ENCODE data around the gene RSPO1.

RSPO1 gene

DNA sequence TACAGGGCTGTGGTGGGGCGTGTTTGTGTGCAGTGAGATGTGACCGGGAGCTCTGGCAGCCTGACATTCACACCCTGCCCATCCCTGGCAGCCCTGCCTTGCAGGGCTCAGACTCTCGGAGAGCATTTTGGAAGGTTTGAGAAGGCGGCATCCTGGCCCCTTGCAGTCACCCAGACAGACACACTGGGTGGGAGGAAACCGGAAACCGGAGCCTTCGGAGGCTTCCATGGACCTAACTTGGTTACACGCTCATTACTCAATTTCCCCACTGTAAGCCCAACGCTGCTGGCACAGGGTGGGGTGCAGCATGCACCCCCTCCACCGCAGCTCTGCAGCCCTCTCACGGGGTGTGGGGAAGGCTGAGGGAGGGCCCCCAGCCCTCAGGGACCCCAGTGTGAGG lies 22.2 kb upstream of the RSPO1 start:
- no peak for DNase-seq (ENCODE audit: low read depth)

DNA sequence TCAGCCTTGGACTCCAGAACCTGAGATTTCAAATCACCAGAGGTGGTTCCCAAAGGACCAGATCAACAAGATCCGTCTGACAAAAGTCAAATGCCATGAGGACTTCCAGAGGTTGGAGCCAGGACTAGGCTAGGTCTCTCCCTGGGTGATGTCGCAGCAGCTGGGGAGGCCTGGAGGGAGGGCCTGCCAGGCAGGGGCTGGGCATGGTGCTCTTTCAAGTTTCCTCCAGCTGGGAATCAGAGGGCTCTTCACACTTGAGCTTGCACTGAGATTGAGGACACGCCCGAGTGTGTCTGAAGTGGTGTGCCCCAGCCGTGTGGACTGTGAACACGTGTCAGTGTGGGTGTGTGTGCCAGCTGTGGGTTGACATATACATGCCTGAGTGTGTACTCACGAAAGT lies 21.3 kb upstream of the RSPO1 start:
- no peak for DNase-seq (ENCODE audit: low read depth)

DNA sequence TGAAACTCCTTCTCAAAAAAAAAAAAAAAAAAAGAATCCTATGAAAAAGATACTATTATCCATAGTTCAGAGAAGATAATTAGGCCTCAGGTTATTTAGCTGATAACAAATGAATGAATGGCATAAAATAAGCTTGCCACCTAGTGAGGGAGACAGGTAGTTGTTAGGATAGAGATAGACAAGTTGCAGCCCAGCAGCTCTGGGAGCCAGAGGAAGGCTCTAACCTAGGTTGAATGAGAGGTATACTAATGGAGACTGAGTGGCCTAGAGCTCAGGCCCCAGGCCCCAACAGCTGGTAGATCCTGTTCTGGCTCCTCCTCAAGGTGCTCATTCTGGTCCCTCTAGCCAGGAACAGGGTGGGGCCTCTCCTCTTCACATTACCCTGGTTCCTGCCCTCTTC lies 20.6 kb upstream of the RSPO1 start:
- DNase-seq (ENCODE audit: low read depth) = no peak

DNA sequence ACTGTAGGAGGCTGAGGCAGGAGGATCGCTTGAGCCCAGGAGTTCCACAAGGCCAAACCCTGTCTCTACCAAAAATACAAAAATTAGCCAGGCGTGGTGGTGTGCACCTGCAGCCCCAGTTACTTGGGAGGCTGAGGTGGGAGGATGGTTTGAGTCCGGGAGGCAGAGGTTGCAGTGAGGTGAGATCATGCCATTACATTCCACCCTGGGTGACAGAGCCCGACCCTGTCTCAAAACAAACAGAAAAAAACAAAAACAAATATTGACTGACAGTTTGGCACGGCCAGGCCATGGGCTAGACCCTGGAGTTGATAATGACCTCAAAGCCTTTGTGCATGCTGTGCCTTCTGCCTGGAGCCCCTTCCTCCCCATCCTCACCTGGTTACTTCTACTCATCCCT lies 19.2 kb upstream of the RSPO1 start:
- no peak for DNase-seq (ENCODE audit: low read depth)

DNA sequence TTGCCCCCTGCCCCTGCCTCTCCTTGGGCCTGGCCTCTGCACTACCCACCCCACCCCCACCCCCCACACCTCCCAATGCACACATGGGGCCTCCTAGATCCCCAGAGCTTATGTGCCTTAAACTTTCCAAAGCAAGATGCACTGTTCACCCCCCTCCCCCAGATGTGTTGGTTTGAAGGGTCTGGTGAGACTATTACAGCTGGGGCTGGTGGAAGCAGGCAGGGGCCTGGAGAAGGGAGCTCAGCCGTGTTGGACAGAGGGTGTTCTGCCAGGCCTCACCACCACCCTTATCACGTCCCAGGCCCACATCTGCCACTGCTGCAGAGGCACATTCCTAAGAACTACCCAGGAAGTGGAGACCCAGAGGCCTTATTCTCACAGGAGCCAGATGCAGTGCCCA lies 18.3 kb upstream of the RSPO1 start:
- DNase-seq (ENCODE audit: low read depth) = no peak

DNA sequence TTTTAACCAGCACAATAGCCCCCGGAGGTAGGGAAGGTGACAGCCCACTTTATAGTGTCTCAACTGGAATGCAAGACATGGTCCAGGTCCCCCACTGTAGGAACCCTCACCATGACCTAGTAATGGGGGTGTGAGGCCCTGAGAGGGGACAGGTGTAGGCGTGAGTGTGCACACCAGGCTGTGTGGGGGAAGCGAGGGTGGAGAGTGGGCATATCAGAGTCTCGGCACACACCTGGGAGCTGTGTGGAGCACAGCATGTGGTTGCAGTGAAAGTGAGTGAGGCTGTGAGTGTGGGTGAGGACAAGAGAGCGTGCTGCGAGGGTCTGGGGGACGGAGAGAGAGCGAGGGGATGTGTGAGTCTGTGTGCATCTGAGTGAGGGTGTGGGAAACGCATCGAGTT lies 17.1 kb upstream of the RSPO1 start:
- no peak for DNase-seq (ENCODE audit: low read depth)

DNA sequence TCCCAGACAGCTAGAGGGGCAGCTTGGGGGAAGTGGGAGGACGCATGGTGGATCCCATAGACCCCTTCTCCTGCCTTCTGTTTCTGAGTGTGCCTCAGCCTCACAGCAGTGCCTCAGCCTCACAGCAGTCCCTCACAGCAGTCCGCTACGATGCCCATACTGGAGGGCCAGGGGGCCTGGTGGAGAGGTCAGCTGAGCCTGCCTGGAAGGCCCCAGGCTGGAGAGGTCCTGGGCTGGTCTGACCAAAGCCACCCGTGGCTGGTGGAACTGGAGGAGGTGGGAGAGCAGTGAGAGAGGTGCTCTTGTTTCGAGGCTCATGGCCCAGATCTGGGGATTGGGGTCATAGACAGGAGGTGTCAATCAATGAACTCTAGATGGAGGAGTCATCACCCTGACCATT lies 16.0 kb upstream of the RSPO1 start:
- no peak for DNase-seq (ENCODE audit: low read depth)

DNA sequence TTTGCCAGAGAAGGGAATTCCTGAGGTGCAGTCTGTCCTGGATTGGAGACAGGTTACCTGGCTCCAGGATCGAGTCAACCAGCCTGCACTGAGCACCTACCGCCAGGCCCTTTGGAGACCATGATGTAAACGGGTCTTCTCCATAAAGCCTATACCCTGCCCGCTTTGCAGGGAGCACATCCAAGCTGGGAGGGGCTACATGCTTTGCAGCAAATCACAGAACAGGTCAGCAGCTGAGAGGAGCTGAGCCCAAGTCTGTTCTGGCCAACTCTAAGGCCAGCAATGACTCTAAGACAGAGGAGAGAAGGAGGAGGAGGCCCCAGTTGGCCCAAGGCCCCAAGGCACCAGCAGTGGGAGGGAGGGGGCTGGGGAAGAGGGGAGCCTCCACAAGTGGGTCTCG lies 15.5 kb upstream of the RSPO1 start:
- no peak for DNase-seq (ENCODE audit: low read depth)

DNA sequence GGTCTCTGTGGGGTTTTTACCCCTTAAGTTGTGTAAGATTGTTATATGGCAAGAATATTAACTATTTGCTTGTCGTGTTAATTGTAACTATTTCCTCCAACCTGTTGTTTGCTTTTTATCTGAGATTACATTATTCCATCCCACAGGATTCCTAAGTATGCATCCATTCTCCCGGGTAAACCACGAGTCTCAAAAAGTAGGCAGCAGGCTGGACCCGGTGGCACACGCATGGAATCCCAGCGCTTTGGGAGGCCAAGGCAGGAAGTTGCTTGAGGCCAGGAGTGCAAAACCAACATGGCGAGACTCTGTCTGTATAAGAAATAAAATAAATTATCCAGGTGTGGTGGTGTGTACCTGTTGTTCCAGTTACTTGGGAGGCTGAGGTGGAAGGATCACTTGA lies 12.6 kb upstream of the RSPO1 start:
- no peak for DNase-seq (ENCODE audit: low read depth)

DNA sequence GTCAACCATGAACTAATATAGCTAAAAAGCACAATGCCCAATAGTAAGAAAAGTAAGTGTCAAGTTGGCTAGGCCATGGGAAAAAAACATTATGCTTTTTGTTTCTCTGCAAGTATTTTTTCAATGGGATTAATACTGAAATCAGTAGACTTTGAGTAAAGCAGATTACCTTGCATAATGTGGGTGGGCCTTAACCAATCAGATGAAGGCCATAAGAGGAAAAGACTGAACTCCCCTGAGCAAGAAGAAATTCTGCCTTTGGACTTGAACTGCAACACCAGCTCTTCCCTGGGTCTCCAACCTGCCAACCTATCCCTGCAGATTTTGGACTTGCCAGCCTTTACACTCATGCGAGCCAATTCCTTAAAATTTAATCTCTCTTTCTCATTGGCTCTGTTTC lies 6.4 kb upstream of the RSPO1 start:
- DNase-seq (ENCODE audit: low read depth) = no peak

DNA sequence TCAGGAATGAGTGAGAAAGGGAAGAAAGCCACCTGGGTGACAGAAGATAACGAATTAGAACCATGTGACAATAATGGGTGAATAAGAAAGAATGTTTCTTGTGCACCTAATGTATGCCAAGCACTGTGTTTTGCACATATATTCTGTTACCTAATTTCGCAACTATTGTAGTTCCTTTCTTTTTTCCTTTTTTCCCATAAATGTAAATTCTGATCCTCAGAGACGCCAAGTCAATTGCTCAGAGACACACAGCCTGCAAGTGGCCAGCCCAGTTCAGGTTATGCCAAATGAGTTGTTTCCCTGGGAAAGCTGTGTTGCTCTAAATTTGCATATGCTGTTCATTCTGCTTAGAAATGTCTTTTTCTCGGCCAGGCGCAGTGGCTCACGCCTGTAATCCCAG lies 1.7 kb upstream of the RSPO1 start:
- DNase-seq (ENCODE audit: low read depth) = no peak

DNA sequence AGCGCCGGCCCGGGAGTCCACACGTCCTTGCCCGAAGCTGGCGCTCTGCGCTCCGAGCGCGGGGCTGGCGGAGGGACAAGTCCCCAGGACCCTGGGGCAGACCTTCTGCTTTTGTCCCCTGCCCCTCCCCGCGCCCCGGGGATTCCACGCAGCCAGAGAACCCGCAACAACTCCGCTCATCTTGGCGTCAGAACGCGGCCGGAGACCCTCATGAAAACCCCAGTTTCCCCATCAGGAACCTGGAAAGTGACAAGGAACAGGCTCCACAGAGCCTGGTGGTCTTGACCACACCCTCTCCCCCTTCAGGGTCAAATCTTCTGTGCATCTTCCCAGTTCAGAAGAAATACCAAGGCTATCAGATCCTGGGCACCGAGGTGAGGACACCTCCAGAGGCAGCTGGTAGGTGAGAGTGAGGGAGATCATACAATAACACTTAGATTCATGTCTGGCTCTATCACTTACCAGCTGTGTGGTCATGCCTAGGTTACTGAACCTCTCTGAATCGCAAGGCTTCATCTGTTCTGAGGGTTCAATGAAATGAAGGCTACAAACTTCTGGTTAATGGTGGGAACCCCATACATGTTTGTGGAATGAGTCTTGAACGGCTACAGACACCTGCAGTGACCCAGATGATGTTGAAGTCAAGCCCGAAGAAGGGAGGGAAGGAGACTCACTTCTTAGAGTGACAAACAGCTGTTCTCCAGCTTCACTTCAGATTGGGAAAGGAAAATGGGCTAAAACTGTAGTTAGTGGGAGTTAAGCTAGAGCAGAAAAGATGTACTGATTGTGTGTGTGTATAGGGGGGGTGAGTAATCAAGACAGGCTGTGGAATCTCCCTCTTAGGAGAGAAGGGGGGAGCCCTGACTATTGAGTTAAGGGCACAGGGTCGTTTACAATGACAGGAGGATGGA lies 555 bp upstream of the RSPO1 start:
- no peak for DNase-seq (ENCODE audit: low read depth)

DNA sequence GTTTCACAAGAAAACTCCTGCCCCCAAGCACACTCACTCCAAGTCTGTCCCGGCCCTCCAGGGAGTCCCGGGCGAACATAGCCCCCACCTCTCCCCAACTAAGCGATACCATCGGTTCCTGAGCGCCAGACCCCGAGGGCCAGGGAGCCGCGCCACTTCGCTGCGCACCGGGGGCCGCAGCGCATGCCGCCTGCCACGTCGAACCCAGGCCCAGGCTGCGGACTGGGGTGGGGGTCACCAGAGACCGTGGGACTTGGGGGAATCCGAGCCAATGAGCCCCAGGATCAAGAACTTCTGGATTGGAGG lies 801 bp downstream of the RSPO1 start:
- DNase-seq (ENCODE audit: low read depth) = no peak

DNA sequence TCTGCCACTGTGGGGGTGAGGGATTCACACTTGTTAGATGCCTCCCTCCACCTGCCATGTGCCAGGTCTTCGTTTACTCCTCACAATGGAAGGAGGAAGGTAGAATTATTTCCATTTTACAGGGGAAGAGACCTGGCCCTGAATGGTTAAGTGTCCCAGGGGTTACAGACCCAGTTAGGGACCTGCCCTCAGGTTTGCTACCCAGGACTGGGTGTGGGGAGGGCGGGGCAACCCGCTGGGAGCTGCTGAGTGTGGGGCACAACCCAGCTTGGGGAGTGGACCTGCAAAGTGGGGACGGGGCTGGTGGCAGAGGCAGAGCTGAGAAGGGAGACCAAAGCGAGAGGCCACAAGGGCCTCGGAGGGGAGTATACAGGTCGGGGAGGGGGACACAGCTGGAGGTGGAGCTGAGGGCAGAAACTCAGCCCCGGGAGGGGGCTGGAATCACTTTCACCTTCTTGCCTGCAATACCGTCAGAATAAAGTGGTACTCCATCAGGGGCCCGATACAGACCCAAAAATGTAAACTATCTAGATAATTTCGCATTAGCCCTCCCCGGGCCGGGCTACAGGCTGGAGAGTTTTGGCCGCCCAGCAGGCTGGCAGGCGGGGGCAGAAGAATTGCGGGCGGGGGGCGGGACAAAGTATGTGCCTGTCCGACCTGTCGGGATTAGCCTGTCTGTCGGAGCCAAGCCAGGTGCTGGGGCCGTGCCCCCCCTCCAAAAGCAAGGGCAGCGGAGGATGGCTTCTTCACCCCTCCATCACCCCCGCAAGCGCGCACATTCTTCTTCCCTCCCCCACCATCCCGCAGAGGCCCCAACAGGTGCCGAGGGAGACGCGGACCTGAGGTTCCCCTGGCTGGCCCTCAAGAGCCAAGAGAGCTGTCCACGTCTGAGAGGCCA lies 1.4 kb downstream of the RSPO1 start:
- DNase-seq (ENCODE audit: low read depth) = no peak

DNA sequence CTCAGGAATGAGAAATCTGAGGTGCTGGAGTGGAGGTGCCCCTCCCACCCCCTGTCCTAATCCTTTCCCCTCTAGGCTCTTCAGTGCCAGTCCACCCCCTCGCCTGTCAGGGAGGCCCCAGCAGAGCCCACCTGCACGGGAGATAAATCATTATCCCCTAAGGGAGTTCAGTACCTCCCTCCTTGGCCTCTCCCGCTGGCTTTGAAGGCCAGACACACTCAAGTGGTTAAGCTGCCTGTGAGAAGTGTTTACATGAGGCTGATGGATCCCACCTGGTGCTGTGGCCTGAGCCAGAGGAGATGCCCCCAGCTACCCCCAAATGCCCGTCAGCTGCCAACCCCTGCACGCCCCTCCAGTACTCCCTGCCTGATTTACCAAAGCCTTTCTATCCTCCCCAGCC lies 3.7 kb downstream of the RSPO1 start:
- DNase-seq (ENCODE audit: low read depth) = no peak

DNA sequence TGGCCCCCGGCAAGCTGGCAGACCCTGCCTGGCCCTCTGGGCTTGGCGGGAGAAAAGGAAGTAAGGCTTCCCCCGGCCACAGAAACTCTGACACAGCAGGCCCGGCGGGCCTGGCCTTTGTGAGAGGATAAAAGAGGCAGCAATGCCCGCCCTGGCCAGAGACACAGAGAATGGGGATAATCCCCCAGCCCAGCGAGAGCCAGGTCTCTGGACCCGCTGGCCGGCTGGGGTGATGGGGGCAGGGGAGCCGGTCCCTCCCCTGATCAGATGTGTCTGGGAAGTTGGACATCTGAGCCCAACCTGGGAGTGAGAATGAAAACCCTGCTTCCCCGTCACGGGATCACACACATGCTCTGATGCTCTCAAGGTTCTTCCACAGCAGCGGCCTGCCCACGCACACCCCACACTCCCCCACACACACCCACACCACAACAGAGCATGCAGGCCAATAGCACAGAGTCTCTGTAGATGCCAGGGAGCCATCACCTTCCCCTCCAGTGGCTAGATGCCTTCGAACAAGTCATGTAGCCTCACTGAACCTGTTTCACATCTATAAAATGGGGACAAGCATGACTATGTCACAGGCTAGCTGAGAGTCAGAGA lies 4.2 kb downstream of the RSPO1 start:
- DNase-seq (ENCODE audit: low read depth) = no peak

DNA sequence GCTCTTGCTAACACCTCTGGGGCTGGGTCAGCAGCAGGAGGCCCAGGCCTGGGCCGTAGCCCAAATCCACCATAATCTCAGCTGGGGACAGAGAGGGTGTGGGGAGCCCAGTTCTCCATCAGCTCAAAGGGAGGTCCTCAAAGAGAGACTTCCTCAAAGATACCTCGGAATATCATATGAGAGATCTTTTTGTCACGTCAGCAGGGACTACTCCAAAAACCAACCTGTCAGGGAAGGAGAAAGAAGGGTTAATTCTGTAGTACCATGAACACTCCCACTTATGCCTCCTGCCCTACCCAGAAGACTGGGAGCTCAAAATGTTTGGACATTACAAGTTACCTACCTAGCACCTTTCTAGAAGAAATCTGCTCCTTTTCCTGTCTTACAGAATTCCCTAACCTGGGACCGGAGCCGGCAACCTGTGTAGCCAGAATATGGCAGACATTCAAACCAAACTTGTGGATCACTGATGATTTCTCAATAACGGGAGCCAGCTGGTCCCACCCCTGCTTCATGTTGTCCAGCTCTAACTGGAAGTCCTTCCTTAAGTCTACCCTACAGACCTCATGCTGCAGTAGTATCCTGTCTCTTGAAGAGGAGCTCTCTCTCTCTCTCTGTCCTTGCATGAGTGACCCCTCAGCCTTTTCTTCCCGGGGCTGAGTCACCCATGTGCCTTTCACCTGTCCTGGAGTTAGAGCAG lies 4.8 kb downstream of the RSPO1 start:
- DNase-seq (ENCODE audit: low read depth) = no peak

DNA sequence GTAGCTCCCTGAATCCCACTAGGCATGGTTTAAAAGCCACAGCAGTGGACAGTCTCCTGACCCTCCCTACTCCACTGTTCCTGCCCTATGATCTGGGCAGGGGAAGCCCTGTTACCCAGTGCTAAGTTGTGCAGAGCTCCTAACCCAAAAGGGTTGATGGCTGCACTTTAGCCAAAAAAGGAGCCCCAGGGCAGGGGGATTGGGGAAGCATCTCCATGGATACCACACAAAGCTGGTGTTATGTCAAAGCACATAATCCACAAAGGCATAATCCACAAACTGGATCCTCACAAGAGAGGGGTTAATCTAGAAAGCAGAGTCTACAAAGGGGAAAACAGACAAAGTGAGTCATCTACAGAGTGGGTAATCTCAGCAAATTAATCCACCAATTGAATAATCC lies 5.7 kb downstream of the RSPO1 start:
- DNase-seq (ENCODE audit: low read depth) = no peak

DNA sequence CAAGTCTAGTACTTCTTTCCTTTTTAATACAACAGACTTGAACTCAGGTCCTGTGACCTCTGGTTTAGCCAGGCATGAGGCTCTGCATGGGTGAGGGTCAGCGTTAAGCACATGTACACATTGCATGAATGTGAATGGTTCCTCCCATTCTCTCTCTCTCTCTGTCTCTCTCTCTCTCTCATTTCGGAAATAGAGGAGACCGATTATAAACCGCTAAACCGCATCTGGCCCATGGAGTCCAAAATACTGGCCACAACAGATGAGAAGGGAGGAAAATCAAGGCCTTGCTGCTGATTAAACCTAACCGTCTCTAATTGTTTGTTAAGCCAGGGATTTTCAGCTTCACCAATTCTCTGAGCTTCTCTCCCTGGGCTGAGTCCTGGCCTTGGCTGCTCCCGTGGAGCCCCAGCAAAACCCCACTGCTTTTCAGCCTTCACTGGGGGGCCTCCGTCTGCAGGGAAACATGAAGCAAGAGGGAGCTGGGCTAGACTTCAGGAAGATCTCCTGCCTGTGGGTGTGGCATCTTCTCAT lies 6.6 kb downstream of the RSPO1 start:
- no peak for DNase-seq (ENCODE audit: low read depth)

DNA sequence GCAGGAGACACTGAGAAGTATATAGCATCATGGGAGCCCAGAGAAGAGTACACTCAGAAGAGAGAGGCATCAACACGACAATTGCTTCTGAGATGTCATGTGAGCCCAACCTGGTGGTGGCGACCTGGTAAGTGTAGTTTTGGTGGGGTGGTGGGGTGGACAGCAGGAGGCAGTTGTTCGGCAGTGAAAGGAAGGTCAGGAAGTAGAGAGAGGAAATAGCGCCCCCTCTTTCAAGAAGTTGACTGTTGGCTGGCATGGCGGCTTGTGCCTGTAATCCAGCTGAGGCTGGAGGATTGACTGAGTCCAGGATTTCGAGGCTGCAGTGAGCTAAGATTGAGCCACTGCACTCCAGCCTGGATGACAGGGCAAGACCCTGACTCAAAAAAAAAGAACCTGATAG lies 12.6 kb downstream of the RSPO1 start:
- no peak for DNase-seq (ENCODE audit: low read depth)

DNA sequence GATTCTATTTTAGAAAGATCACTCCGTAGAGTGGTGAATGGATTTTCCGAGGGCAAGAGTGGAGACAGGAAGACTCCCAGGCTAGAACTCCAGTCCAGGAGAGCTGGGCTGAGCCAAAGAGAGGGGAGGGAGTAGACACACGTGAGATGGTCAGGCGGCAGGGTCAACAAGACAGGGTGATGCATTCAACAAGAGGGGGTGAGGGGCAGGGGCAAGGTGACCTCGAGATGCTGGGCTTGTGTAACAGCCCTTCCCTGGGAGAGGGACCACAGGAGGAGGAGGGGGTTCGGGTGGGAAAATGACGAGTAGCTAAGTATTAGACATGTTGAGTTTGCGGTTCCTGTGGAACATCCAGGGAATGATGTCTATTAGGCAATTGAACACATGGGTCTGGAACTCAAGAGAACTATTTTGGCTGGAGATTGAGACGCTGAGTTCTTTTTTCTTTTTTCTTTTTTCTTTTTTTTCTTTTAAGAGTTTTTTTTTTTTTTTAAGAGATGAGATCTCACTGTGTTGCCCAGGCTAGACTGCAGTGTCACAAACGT lies 13.3 kb downstream of the RSPO1 start:
- DNase-seq (ENCODE audit: low read depth) = no peak

DNA sequence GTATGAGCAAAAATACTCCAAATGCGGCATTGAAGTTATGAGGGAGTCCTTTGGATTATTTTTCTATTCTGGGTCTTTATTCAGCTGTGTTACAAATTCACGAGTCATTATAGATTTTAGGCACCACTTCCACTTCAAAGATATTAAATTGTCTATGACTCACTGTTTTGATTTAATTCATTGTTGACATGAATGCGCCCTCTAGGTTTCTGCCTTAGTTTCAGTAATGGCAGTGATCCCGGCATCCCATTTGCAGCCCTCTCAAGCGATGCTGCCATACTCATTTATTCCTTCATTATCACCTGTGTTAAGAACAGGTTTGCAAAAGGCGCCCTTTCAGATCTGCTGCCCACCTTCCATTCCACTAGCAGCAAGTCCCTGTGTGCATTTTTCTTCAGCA lies 14.0 kb downstream of the RSPO1 start:
- DNase-seq (ENCODE audit: low read depth) = no peak
